Body of pancreas (tissue), 4 donors: ENCODE measurements around the gene ACSM3. TPM values are rescaled to one million over a fixed set of nuclear protein-coding genes. Genes with fewer than 3 reads are reported as not detected.

Experiments used
- ATAC-seq: fragments of 150-250 bp; one replicate; pipeline ENCODE4 v1.9.1; 2016
- DNase-seq, 4 donors: peaks; one replicate each; pipeline ENCODE4 v3.0.0-alpha.2; 2019
- H3K27ac ChIP-seq, 4 donors: fragments of 200-600 bp; sonication (generic); 1 replicate in 3 of 4; 2 replicates in 1 of 4; pipeline versions ENCODE4 v1.5.1 to v1.6.1; 2016 to 2019; ENCODE audit warnings: mild to moderate bottlenecking in 1 of 4, mixed read lengths in 1 of 4, moderate library complexity in 1 of 4
- H3K27me3 ChIP-seq, 2 donors: fragments of 200-600 bp; sonication (generic); one replicate each; pipeline ENCODE4 v1.6.0; 2016; ENCODE audit warnings: mild to moderate bottlenecking in 1 of 2
- H3K36me3 ChIP-seq, 2 donors: fragments of 200-600 bp; sonication (generic); replicated peaks in 1 of 2; 2 replicates each; pipeline ENCODE4 v1.5.1; 2016; ENCODE audit warnings: low read depth in 2 of 2; ENCODE audit not compliant: insufficient read depth in 1 of 2
- H3K4me1 ChIP-seq: fragments of 200-600 bp; sonication (generic); one replicate; pipeline ENCODE4 v1.6.0; 2016
- H3K4me3 ChIP-seq, 2 donors: fragments of 200-600 bp; sonication (generic); 1 replicate in 1 of 2; 2 replicates in 1 of 2; pipeline ENCODE4 v1.5.1; 2016 to 2019
- H3K9me3 ChIP-seq, 3 donors: fragments of 200-600 bp; sonication (generic); 1 replicate in 2 of 3; 2 replicates in 1 of 3; pipeline ENCODE4 v1.5.1; 2016
- CTCF ChIP-seq, 7 experiments: fragments of 450-650 bp in 4 of 7; fragments of 200-600 bp in 3 of 7; sonication (generic) in 3 of 7; IDR thresholded peaks; one replicate each; pipeline ENCODE4 v1.5.1; 2016 to 2019; ENCODE audit warnings: antibody characterized with exemption in 7 of 7
- POLR2A ChIP-seq, 3 donors: fragments of 450-650 bp; IDR thresholded peaks; one replicate each; pipeline ENCODE4 v1.6.1; 2016; ENCODE audit warnings: antibody characterized with exemption in 3 of 3, mild to moderate bottlenecking in 2 of 3
- WGBS, 2 donors: methylation state at CpG; one replicate each; pipeline ENCODE4 v1.1.5; 2017; 5-methylcytosine and 5-hydroxymethylcytosine counted together
- intact Hi-C: fragments of 100-400 bp; cut with DNase I; formaldehyde crosslinking; loops from one replicate; pipeline ENCODE4 v1.15.1; 2023
- total RNA-seq, 2 donors: library from RNA; depleted of rRNA; stranded (reverse); fragments of >200 nt; gene quantifications; one replicate each; pipeline ENCODE4 v1.1.0, GENCODE V29; 2016

ACSM3 gene
- total RNA-seq, 2 donors from 2014 or later, result 65.9 to 89.2 TPM

DNA sequence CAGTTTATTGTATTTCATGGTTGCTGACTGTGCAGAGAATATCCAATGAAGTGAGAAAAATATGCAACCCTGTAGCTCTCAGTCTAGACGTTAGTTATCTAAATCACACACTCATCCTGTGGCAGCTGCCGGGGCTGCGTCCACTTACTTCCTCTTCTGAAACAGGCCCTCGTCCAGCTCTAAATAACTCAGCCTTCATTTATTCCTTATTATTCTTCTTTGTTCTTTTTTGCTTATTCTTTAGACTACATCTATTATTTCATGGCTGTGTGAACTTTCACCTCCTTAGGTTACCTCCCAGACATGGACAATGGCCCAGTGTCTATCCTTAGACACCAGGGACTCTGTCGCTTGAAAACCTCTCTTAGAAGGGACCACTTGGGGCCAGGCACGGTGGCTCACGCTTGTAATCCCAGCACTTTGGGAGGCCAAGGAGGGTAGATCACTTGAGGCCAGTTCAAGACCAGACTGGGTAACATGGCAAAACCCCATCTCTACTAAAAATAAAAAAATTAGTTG is 18.8 kb upstream of the ACSM3 start:
- H3K4me3 ChIP-seq, result no peak overlapping the region
- 65 to 74% methylated on average over 7 of the region's 7 CpGs for WGBS, 2 donors
- ATAC-seq (no peak), DNase-seq (peak in 1 of 4 donors; percentile 21)
- no peak for TF ChIP-seq POLR2A (IDR thresholded peaks at IDR 0.05)
- no peak for TF ChIP-seq CTCF (IDR thresholded peaks at IDR 0.05)
- no peak overlapping the region for H3K27ac ChIP-seq
- peaks cover 0 to 13% (median 0%) of the 10 kb centered on the region in 3 donors for H3K9me3 ChIP-seq
- intact Hi-C loops, result no loop called here
- H3K36me3 ChIP-seq, result no peaks in the 10 kb centered on the region
- peaks cover 14% of the 10 kb centered on the region for H3K4me1 ChIP-seq
- no peaks in the 10 kb centered on the region for H3K27me3 ChIP-seq

DNA sequence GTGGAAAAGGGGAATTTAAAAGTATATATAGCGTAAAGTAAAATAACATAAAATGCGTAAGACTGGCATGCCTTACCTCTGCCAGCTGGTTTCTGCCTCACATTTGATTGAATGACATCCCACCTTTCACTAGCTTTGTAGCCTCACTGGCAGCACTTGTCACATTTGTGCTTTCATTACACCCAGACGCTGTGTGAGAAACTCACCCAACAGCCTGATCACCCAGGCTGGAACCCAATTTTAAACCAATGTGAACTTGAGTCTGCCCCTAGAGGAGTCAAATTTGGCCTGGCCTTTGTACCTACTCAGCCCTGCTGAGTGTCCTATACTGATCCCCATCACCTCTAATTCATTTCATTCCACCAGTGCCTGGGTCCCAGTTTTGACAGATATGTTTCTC is 17.4 kb upstream of the ACSM3 start:
- no peaks in the 10 kb centered on the region for H3K36me3 ChIP-seq
- intact Hi-C loops, result no loop called here
- no peak overlapping the region for H3K27ac ChIP-seq
- TF ChIP-seq POLR2A (IDR thresholded peaks at IDR 0.05), result no peak
- no peak for TF ChIP-seq CTCF (IDR thresholded peaks at IDR 0.05)
- no peak overlapping the region for H3K4me3 ChIP-seq
- no peaks in the 10 kb centered on the region for H3K27me3 ChIP-seq
- peaks cover 0 to 13% (median 0%) of the 10 kb centered on the region in 3 donors for H3K9me3 ChIP-seq
- no peak for DNase-seq
- peaks cover 5% of the 10 kb centered on the region for H3K4me1 ChIP-seq
- WGBS, 2 donors, result 94% methylated on average over 3 of the region's 3 CpGs
- ATAC-seq, result no peak

DNA sequence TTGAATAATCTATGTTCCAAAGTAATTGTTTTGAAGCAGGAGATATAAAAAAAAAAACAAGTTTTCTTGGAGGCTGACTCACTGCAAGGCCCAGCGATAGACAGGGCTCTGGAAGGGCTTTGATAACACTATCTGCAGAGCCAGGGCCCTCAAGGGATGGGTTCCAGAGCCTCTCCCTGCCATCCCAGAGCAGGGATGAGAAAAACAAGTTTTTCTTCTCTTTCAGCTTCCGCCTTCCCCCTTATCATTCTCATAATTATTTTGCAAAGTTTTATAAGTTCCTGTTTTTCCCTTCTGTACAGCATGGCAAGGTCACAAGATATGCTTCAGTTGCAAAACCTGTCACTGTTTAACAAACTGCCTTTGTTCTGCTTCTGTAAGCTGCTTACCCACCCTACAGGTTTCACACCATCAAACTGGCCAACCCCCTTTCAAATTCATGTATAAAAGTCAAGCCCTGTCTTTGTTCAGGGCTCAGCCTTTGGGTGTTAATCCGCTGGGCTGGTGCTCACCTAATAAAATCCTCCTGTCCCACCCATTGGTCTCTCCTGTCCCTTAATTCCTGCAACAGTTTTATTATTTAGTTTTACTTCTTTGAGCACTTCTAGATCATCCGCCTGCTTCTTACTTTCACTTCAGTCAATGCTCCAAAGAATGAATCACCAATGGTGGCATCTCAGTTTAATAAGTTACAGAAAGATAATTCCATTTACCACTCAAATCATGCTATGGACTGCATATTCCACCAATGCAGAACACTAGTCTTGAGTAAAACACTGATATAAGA is 16.6 kb upstream of the ACSM3 start:
- TF ChIP-seq POLR2A (IDR thresholded peaks at IDR 0.05) (no peak), CTCF (IDR thresholded peaks at IDR 0.05) (no peak)
- WGBS, 2 donors, result 61% methylated on average over 4 of the region's 4 CpGs
- Histone ChIP-seq H3K9me3 (peaks cover 0 to 13% (median 0%) of the 10 kb centered on the region in 3 donors), H3K27ac (peak overlapping the region in 1 of 4 donors; percentile 28), H3K4me1 (peaks cover under 1% of the 10 kb centered on the region), H3K27me3 (no peaks in the 10 kb centered on the region), H3K4me3 (no peak overlapping the region), H3K36me3 (no peaks in the 10 kb centered on the region)
- DNase-seq (no peak), ATAC-seq (no peak)
- intact Hi-C loops, result no loop called here

- TF ChIP-seq POLR2A (IDR thresholded peaks at IDR 0.05), result no peak
- TF ChIP-seq CTCF (IDR thresholded peaks at IDR 0.05), result no peak
- Histone ChIP-seq H3K27ac (no peak overlapping the region), H3K27me3 (no peaks in the 10 kb centered on the region), H3K4me3 (no peak overlapping the region), H3K9me3 (peaks cover 0 to 13% (median 0%) of the 10 kb centered on the region in 3 donors), H3K4me1 (no peaks in the 10 kb centered on the region), H3K36me3 (no peaks in the 10 kb centered on the region)
- intact Hi-C loops, result no loop called here
- no peak for DNase-seq
- ATAC-seq, result no peak
- WGBS, 2 donors, result 94 to 95% methylated on average over 1 of the region's 1 CpG
Observed at GRCh38 chr16:20749474-20749873, 14.3 kb upstream of the ACSM3 start.
